Loucy (cell line): ENCODE data around the gene CRACDL.

Experiments
- EZH2phosphoT487 ChIP-seq: fragments of 200-600 bp; IDR thresholded peaks from 2 replicates; pipeline ENCODE4 v1.6.1; 2018; ENCODE audit warnings: antibody characterized with exemption, mild to moderate bottlenecking, moderate library complexity, borderline replicate concordance
- TF ChIP-seq, protein P1 (sequence below): fragments of 200-600 bp; sonication (generic); conservative IDR thresholded peaks from 2 replicates; pipeline ENCODE4 v1.5.1; 2014; ENCODE audit warnings: mild to moderate bottlenecking, antibody characterized with exemption, low read length

DNA sequence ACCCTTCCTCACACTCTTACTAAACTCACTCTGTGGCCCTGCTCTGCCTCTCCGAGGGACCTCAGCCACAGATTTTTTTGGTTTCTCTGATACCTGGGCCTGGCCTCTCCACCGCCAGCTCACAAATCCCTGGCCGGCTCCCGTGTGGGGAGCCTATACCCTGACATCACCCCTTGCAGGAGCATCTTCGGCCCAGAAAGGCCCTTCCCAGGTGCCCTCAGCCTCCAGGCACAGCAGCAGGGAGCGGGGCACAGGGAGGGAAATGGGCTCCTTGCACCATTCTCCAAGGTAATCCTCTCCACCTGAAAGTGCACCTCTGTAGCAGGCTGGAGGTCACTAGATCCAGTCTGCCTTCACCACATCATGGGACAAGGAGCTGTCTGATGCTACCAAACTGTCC, 43.2 kb downstream of the CRACDL start:
- TF ChIP-seq, protein P1, sequence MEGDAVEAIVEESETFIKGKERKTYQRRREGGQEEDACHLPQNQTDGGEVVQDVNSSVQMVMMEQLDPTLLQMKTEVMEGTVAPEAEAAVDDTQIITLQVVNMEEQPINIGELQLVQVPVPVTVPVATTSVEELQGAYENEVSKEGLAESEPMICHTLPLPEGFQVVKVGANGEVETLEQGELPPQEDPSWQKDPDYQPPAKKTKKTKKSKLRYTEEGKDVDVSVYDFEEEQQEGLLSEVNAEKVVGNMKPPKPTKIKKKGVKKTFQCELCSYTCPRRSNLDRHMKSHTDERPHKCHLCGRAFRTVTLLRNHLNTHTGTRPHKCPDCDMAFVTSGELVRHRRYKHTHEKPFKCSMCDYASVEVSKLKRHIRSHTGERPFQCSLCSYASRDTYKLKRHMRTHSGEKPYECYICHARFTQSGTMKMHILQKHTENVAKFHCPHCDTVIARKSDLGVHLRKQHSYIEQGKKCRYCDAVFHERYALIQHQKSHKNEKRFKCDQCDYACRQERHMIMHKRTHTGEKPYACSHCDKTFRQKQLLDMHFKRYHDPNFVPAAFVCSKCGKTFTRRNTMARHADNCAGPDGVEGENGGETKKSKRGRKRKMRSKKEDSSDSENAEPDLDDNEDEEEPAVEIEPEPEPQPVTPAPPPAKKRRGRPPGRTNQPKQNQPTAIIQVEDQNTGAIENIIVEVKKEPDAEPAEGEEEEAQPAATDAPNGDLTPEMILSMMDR: no peak
- TF ChIP-seq EZH2phosphoT487: no peak
